Measurements from ENCODE around the gene CDC42BPB. TPM values are rescaled to one million over a fixed set of nuclear protein-coding genes. Genes with fewer than 3 reads are reported as not detected.

The CDC42BPB gene
- total and polyA plus RNA-seq, 2 of the 13 experiments (the other 11 are each of a cell fraction or from before 2014, with no cell fraction given), result 19.7 to 32.3 TPM

DNA sequence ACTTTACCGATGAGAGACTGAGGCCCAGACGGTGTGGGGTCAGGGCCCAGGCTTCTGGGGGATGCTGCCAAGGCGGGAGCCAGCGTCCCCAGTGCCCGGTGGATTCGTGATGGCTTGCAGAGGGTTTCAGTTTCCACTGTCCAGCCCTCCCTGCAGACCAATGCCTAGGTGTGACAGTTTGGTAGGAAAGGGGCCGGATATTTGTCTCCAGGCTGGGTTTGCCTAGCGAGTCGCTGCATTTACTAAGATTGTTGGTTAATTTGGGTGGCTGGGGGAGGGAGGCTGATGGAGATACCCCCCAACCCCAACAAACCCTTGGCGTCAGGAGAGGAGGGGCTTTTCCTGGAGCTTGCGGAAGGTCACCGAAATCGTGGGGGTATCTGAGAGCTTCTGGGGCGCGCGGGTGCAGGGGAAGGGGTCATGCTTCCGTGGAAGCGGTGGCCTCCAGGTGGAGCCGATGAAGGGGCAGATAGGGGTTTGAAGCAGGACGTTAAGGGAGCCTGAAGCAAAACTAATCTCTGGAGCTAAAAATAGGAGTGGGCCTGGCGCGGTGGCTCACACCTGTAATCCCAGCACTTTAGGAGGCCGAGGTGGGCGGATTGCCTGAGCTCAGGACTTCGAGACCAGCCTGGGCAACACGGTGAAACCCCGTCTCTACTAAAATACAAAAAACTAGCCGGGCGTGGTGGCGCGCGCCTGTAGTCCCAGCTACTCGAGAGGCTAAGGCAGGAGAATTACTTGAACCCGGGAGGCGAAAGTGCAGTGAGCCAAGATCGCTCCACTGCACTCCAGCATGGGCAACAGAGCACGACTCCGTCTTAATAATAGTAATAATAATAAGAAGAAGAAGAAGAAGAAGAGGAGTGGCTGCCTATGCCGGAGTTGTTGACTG is 1.1 kb upstream of the CDC42BPB start:
- ATAC-seq, result peak; percentile 14
- Histone ChIP-seq H4K20me1 (ENCODE audit: insufficient read depth, low read length) (peaks cover 5% of the 10 kb centered on the region; the same call in 1 of the 2 replicates), H3K27ac (ENCODE audit: extremely low read length, insufficient read depth, low read length) (no peak overlapping the region), H2AFZ (ENCODE audit: low read length) (peak overlapping the region; percentile 9), H3K9ac (ENCODE audit: insufficient read depth, low read depth, low read length) (peak overlapping the region; percentile 59), H3K27me3 (ENCODE audit: control insufficient read depth in 1 of 2, insufficient read depth in 2 of 2, low read length in 2 of 2) (no peaks in the 10 kb centered on the region), H3K79me2 (ENCODE audit: insufficient read depth, low read length) (peaks cover 25% of the 10 kb centered on the region), H3K4me3 (replicated peaks in 1 of 3; ENCODE audit: insufficient read depth in 1 of 3, low read depth in 2 of 3, low read length in 3 of 3) (peak overlapping the region; percentile 77 to 84 (median 77)), H3K9me3 (ENCODE audit: low read length) (no peaks in the 10 kb centered on the region), H3K4me1 (ENCODE audit: insufficient read depth, low read length) (peaks cover 44% of the 10 kb centered on the region), H3K36me3 (replicated peaks in 1 of 2; ENCODE audit: control insufficient read depth in 1 of 2, insufficient read depth in 2 of 2, low read length in 2 of 2) (no peaks in the 10 kb centered on the region), H3K4me2 (ENCODE audit: low read depth, low read length) (peak overlapping the region; percentile 93)
- ChIA-PET POLR2A (no interaction called here), CTCF (ENCODE audit: low intra/inter-chr PET ratio, low total read pairs) (no interaction called here)
- intact Hi-C loops (cut with micrococcal nuclease; ENCODE audit: unreplicated experiment), result no loop called here
- DNase-seq (ENCODE audit: low spot score), result no peak
- no peak for FAIRE-seq
- no TSS peak for BruUV-seq (replicated peaks)
- in situ Hi-C loops (cut with HindIII; ENCODE audit: extremely low pct_ligation_motif_present, low pct_unique_long_range_greater_than_20kb), result no loop called here
- WGBS (ENCODE audit: low lambda C conversion rate), result 45% methylated on average over 31 of the region's 39 CpGs
- no peak for TF ChIP-seq PITX1 (CRISPR knock-in tag; IDR thresholded peaks at IDR 0.05)
- TF ChIP-seq ZNF556 (CRISPR knock-in tag; IDR thresholded peaks at IDR 0.05; ENCODE audit: borderline replicate concordance), result no peak
- no peak for TF ChIP-seq ZNF343 (CRISPR knock-in tag; IDR thresholded peaks at IDR 0.05)
- no peak for TF ChIP-seq ETV6 (CRISPR knock-in tag; conservative IDR thresholded peaks at IDR 0.05)
- TF ChIP-seq, protein P1, sequence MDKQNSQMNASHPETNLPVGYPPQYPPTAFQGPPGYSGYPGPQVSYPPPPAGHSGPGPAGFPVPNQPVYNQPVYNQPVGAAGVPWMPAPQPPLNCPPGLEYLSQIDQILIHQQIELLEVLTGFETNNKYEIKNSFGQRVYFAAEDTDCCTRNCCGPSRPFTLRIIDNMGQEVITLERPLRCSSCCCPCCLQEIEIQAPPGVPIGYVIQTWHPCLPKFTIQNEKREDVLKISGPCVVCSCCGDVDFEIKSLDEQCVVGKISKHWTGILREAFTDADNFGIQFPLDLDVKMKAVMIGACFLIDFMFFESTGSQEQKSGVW (CRISPR knock-in tag; IDR thresholded peaks at IDR 0.05; ENCODE audit: borderline replicate concordance), result no peak
- no peak for TF ChIP-seq ARNTL (CRISPR knock-in tag; IDR thresholded peaks at IDR 0.05)
- TF ChIP-seq PPARG (CRISPR knock-in tag; conservative IDR thresholded peaks at IDR 0.05), result no peak
- peak; percentile 11; the same call in 1 of the 2 replicates for TF ChIP-seq ZFP90 (CRISPR knock-in tag; IDR thresholded peaks at IDR 0.05; ENCODE audit: borderline replicate concordance)
- TF ChIP-seq, protein P2, sequence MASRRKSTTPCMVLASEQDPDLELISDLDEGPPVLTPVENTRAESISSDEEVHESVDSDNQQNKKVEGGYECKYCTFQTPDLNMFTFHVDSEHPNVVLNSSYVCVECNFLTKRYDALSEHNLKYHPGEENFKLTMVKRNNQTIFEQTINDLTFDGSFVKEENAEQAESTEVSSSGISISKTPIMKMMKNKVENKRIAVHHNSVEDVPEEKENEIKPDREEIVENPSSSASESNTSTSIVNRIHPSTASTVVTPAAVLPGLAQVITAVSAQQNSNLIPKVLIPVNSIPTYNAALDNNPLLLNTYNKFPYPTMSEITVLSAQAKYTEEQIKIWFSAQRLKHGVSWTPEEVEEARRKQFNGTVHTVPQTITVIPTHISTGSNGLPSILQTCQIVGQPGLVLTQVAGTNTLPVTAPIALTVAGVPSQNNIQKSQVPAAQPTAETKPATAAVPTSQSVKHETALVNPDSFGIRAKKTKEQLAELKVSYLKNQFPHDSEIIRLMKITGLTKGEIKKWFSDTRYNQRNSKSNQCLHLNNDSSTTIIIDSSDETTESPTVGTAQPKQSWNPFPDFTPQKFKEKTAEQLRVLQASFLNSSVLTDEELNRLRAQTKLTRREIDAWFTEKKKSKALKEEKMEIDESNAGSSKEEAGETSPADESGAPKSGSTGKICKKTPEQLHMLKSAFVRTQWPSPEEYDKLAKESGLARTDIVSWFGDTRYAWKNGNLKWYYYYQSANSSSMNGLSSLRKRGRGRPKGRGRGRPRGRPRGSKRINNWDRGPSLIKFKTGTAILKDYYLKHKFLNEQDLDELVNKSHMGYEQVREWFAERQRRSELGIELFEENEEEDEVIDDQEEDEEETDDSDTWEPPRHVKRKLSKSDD (CRISPR knock-in tag; IDR thresholded peaks at IDR 0.05; ENCODE audit: low read depth), result no peak
- no peak for TF ChIP-seq TBP (CRISPR knock-in tag; IDR thresholded peaks at IDR 0.05)
- TF ChIP-seq MAF1 (CRISPR knock-in tag; IDR thresholded peaks at IDR 0.05; ENCODE audit: borderline replicate concordance), result no peak
- TF ChIP-seq, protein P3, sequence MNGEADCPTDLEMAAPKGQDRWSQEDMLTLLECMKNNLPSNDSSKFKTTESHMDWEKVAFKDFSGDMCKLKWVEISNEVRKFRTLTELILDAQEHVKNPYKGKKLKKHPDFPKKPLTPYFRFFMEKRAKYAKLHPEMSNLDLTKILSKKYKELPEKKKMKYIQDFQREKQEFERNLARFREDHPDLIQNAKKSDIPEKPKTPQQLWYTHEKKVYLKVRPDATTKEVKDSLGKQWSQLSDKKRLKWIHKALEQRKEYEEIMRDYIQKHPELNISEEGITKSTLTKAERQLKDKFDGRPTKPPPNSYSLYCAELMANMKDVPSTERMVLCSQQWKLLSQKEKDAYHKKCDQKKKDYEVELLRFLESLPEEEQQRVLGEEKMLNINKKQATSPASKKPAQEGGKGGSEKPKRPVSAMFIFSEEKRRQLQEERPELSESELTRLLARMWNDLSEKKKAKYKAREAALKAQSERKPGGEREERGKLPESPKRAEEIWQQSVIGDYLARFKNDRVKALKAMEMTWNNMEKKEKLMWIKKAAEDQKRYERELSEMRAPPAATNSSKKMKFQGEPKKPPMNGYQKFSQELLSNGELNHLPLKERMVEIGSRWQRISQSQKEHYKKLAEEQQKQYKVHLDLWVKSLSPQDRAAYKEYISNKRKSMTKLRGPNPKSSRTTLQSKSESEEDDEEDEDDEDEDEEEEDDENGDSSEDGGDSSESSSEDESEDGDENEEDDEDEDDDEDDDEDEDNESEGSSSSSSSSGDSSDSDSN (CRISPR knock-in tag; IDR thresholded peaks at IDR 0.05), result peak; percentile 41; the same call in 1 of the 2 replicates
- no peak for TF ChIP-seq EZH2 (conservative IDR thresholded peaks at IDR 0.05; ENCODE audit: low read depth, low read length)
- TF ChIP-seq, protein P4, sequence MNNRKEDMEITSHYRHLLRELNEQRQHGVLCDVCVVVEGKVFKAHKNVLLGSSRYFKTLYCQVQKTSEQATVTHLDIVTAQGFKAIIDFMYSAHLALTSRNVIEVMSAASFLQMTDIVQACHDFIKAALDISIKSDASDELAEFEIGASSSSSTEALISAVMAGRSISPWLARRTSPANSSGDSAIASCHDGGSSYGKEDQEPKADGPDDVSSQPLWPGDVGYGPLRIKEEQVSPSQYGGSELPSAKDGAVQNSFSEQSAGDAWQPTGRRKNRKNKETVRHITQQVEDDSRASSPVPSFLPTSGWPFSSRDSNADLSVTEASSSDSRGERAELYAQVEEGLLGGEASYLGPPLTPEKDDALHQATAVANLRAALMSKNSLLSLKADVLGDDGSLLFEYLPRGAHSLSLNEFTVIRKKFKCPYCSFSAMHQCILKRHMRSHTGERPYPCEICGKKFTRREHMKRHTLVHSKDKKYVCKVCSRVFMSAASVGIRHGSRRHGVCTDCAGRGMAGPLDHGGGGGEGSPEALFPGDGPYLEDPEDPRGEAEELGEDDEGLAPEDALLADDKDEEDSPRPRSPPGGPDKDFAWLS (CRISPR knock-in tag; IDR thresholded peaks at IDR 0.05; ENCODE audit: borderline replicate concordance), result no peak
- TF ChIP-seq CBX5 (CRISPR knock-in tag; IDR thresholded peaks at IDR 0.05; ENCODE audit: borderline replicate concordance), result no peak
- no peak for TF ChIP-seq RFX5 (IDR thresholded peaks at IDR 0.05; ENCODE audit: low read depth, low read length)
